Stimulated activated CD4-positive, alpha-beta T cell treated with anti-CD3 and anti-CD28 coated beads, Interleukin-1b, Interleukin-23, amount 100 ng/mL, for 1 hour (primary cell): Measurements from ENCODE around the gene MAP3K13.

Source experiments
- DNase-seq, 2 donors: peaks; one replicate each; pipeline ENCODE4 v3.0.0-alpha.2; 2020; ENCODE audit warnings: low read depth in 2 of 2

Gene MAP3K13, protein sequence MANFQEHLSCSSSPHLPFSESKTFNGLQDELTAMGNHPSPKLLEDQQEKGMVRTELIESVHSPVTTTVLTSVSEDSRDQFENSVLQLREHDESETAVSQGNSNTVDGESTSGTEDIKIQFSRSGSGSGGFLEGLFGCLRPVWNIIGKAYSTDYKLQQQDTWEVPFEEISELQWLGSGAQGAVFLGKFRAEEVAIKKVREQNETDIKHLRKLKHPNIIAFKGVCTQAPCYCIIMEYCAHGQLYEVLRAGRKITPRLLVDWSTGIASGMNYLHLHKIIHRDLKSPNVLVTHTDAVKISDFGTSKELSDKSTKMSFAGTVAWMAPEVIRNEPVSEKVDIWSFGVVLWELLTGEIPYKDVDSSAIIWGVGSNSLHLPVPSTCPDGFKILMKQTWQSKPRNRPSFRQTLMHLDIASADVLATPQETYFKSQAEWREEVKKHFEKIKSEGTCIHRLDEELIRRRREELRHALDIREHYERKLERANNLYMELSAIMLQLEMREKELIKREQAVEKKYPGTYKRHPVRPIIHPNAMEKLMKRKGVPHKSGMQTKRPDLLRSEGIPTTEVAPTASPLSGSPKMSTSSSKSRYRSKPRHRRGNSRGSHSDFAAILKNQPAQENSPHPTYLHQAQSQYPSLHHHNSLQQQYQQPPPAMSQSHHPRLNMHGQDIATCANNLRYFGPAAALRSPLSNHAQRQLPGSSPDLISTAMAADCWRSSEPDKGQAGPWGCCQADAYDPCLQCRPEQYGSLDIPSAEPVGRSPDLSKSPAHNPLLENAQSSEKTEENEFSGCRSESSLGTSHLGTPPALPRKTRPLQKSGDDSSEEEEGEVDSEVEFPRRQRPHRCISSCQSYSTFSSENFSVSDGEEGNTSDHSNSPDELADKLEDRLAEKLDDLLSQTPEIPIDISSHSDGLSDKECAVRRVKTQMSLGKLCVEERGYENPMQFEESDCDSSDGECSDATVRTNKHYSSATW

GRCh38 chr3:185362850-185363661, at the start of gene MAP3K13:
TSS of gene MAP3K13 (plus strand) at chr3:185363136. CDS start at chr3:185428582, 65,446 bp downstream.
- DNase-seq: no peak

- no peak for DNase-seq
These were observed 49.2 kb upstream of the MAP3K13 start for GRCh38 chr3:185313693-185314246.

DNA sequence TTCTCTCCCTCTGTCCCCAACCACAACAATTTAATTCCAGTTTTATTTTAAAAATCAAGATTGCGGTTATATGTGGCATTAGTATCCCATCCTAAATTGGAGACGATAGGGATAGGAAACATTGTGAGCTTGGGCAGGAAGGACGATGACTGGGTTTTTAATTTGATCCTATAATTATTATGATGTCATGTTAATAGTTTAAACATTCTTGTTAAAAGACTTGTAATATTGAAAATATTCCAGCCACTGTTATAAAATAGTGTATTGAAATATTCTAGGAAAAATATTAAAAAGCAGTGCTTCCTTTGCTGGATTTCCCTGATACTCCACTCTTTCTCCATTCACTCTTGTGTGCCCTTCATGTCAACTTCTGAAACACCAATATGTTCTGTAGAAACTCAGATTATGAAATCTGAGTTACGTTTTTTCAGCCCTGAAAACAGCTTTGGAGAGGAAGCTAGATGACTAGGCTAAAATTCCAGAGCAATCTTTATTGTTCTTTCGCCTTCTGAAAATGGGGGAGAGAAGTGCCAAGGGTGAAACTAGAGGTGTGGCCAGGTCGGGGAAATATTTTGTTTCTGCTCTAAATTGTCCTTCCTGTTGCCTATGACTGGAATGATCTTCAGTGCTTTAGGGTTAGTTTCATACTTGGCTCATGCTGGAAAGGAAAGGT, 46.1 kb upstream of the MAP3K13 start:
- no peak for DNase-seq

DNA sequence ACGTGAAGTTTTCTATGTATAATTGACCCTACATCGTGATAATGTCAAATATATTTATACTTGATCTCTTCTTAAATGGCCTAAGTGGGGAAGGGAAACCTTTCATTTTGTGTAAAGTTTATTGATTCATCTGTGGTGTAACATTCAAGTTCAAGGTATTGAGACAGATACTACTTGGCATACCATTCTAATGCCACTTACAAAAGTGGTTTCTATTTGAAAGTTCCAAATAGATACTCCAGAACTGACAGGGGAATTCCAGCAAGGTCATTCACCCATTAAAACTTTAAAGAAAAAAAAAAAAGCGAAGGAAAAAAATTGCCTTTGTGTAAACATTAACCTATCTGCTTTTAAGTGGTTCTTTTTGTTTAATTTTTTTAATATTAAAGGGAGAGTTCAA, 45.3 kb upstream of the MAP3K13 start:
- no peak for DNase-seq

DNA sequence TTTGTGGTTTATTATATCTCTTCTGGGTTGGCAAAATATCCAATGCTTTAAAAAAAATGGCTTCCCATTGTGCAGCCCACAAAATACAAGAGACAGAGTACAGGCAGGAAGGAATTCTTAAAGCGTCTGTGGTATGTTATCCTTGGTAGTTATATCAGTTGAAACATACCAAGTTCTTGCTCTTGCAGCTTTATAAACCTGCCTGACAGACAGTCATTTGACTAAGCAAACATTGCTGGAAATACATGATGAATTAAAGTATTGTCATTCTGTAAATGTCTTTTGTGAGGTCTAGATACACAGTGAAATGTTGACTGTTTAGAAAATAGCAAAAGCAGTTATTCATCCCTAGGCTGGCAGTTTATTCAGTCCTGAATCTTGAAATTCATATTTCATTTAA, 44.8 kb upstream of the MAP3K13 start:
- no peak for DNase-seq

DNA sequence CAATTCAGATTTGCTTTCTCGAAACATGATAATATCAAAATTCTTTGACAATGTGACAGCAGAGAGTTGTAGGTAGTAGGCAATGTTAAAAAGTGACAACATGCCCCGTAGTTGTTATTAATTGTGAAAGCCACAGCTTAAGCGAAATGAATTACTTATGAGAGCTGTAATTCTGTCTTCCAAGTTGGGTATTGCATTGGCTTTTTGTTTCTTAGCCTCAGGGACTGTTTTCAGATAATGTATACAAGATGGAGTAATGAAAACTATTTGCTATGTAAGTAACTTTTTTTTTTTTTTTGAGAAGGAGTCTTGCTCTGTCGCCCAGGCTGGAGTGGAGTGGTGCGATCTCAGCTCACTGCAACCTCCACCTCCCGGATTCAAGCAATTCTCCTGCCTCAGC, 43.1 kb upstream of the MAP3K13 start:
- DNase-seq: no peak

DNA sequence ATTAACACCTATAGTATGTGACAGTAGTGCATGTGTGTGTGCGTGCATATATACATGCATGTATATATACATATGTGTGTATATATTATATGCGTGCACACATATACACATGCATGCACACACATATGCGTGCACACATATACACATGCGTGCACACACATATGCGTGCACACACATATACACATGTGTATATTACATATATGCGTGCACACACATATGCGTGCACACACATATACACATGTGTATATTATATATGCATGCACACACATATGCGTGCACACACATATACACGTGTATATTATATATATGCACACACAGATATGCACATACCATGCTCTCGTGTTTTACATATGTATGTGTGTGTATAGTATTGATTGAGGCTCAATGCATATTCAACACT, 42.0 kb upstream of the MAP3K13 start:
- DNase-seq: no peak

DNA sequence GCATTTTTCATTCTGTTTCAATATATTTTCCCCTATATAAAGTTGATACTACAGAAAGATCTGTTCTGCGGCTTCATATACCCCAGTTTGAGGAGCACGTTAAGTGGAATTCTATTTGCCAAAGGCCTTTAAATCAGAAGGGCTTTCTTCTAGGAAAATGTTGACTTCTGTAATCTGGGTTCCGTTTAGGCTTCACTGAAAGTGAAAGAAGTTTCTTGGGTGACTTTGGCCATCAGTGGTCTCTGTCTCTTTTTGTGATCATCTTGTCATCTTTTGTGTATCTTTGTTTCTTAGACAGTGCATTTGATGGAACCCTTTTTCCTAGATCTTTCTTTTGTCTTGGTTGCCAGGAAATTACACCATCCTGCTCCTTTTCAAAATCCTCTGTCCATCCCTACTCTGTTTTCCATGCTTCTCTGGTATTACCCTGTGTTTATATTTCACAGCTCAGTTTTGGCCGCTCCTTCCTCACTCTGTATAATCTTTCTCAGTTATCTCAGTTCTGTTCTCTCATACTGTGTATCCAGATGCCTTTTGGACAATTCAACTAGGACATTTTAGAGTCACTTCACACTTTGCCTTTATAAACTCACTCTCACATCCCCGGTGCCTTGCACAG, 40.7 kb upstream of the MAP3K13 start:
- DNase-seq: no peak

- DNase-seq: no peak
These were observed 36.8 kb upstream of the MAP3K13 start for GRCh38 chr3:185325946-185326791.

- DNase-seq: no peak
These were observed 35.9 kb upstream of the MAP3K13 start for GRCh38 chr3:185327062-185327461.

- DNase-seq: no peak
These were observed 34.5 kb upstream of the MAP3K13 start for GRCh38 chr3:185328324-185329004.

DNA sequence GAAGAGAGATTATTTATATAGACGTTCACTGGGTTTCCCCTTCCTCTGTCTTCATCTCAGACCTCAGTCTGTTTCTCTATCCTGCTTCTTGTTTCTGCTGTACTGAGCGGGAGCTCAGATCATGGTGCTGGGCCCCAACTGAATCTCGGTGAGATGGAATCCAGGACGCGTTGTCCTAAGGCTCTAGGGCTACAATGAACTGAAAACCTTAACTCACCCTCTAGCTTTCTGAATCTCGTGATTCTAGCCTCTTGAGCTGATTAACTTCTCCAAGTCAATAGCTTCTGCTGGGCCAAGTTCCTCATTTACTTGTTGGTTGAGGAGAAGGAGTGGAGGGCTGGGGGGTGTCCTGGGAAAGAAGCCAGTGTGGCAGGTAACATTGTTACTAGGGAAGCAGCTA, 32.7 kb upstream of the MAP3K13 start:
- no peak for DNase-seq

GRCh38 chr3:185330644-185331043, 32.3 kb upstream of the MAP3K13 start:
- DNase-seq: no peak

GRCh38 chr3:185332026-185332735, 30.8 kb upstream of the MAP3K13 start:
- no peak for DNase-seq

- no peak for DNase-seq
These were observed 27.1 kb upstream of the MAP3K13 start for GRCh38 chr3:185335799-185336198.

GRCh38 chr3:185337231-185337816, 25.6 kb upstream of the MAP3K13 start:
- DNase-seq: no peak

GRCh38 chr3:185339945-185340344, 23.0 kb upstream of the MAP3K13 start:
- DNase-seq: no peak

GRCh38 chr3:185340751-185341150, 22.2 kb upstream of the MAP3K13 start:
- no peak for DNase-seq
